MCF 10A (cell line): ENCODE results near the gene EME1. TPM values are rescaled to one million over a fixed set of nuclear protein-coding genes. Genes with fewer than 3 reads are reported as not detected.

Experiments used
- BruUV-seq: library from RNA; stranded (reverse); fragments of 400-500 nt; replicated peaks from 2 replicates; lab custom pipeline; 2021; lab: Mats Ljungman, UMichigan
- CTCF ChIA-PET: fragments of 300-600 bp; sonication (Branson Sonifier 250); formaldehyde crosslinking; extraction: SDS; loops from one replicate; lab custom pipeline; 2021; ENCODE audit warnings: antibody characterized with exemption, inconsistent platforms; lab: Yijun Ruan, JAX
- POLR2A ChIA-PET: fragments of 300-600, 350-650 bp; sonication (Branson Sonifier 250); formaldehyde crosslinking; extraction: SDS; loops from one replicate; lab custom pipeline; 2020; ENCODE audit warnings: antibody characterized with exemption, inconsistent platforms; lab: Yijun Ruan, JAX
- DNase-seq: peaks from one replicate; pipeline ENCODE4 v3.0.0-alpha.2; 2018; ENCODE audit not compliant: unreplicated experiment
- H3K27ac Mint-ChIP-seq: one replicate; pipeline ENCODE4 v1.8.0; 2022; ENCODE audit warnings: mild to moderate bottlenecking, low read depth, mixed read lengths; ENCODE audit not compliant: unreplicated experiment
- H3K27me3 Mint-ChIP-seq: one replicate; pipeline ENCODE4 v1.8.0; 2022; ENCODE audit warnings: mixed read lengths; ENCODE audit not compliant: insufficient read depth, unreplicated experiment
- H3K36me3 Mint-ChIP-seq: one replicate; pipeline ENCODE4 v1.8.0; 2022; ENCODE audit warnings: mild to moderate bottlenecking, moderate library complexity, mixed read lengths; ENCODE audit not compliant: insufficient read depth, unreplicated experiment
- H3K4me1 Mint-ChIP-seq: one replicate; pipeline ENCODE4 v1.8.0; 2022; ENCODE audit warnings: mixed read lengths; ENCODE audit not compliant: insufficient read depth, unreplicated experiment
- H3K4me3 Mint-ChIP-seq: one replicate; pipeline ENCODE4 v1.8.0; 2022; ENCODE audit warnings: mild to moderate bottlenecking, moderate library complexity, mixed read lengths; ENCODE audit not compliant: unreplicated experiment
- H3K9me3 Mint-ChIP-seq: one replicate; pipeline ENCODE4 v1.8.0; 2022; ENCODE audit warnings: mixed read lengths; ENCODE audit not compliant: unreplicated experiment
- CTCF ChIP-seq: fragments of 200-600 bp; IDR thresholded peaks from one replicate; pipeline ENCODE4 v1.8.0; 2022; ENCODE audit warnings: antibody characterized with exemption, mild to moderate bottlenecking; ENCODE audit not compliant: unreplicated experiment
- intact Hi-C: fragments of 100-400 bp; cut with micrococcal nuclease; formaldehyde crosslinking; loops from 2 replicates; pipeline ENCODE4 v1.14.1; 2022
- total RNA-seq: library from RNA; stranded (reverse); gene quantifications from 2 replicates; pipeline ENCODE4 v1.2.3, GENCODE V29; 2022

EME1 gene
- total RNA-seq, 1 experiment from 2014 or later, result 6.0 TPM

GRCh38 chr17:50362661-50363060 lies 10.4 kb upstream of the EME1 start:
- intact Hi-C loops, result no loop called here
- TF ChIP-seq CTCF, result no peak
- ChIA-PET CTCF (interaction anchor here (0.5 to 5.2 kb wide), 35 partner anchors 8 to 785 kb away, joined by 3 to 46 read pairs (median 4); partner anchors contain the start of genes ACSF2, LRRC59, RSAD1 and XYLT2), POLR2A (interaction anchor here (0.8 to 3.7 kb wide), 9 partner anchors 9 to 117 kb away, joined by 3 to 30 read pairs (median 7); partner anchors contain the start of genes EME1, LRRC59 and MRPL27)
- no peaks in the 10 kb centered on the region for H3K27me3 Mint-ChIP-seq
- H3K4me3 Mint-ChIP-seq, result no peak overlapping the region
- no TSS peak for BruUV-seq
- no peaks in the 10 kb centered on the region for H3K9me3 Mint-ChIP-seq
- peaks cover 7% of the 10 kb centered on the region for H3K4me1 Mint-ChIP-seq
- H3K27ac Mint-ChIP-seq, result no peak overlapping the region
- DNase-seq, result no peak
- H3K36me3 Mint-ChIP-seq, result peaks cover 31% of the 10 kb centered on the region

GRCh38 chr17:50363217-50364060 lies 9.6 kb upstream of the EME1 start:
- Mint-ChIP-seq H3K27ac (no peak overlapping the region), H3K4me1 (peaks cover 7% of the 10 kb centered on the region), H3K27me3 (no peaks in the 10 kb centered on the region), H3K36me3 (peaks cover 31% of the 10 kb centered on the region), H3K4me3 (no peak overlapping the region), H3K9me3 (no peaks in the 10 kb centered on the region)
- no TSS peak for BruUV-seq
- ChIA-PET CTCF (interaction anchor here (0.6 to 5.2 kb wide), 14 partner anchors 8 to 272 kb away, joined by 3 to 46 read pairs (median 8); partner anchors contain the start of genes ACSF2, LRRC59, RSAD1 and XYLT2), POLR2A (interaction anchor here (0.6 to 3.7 kb wide), 6 partner anchors 8 to 116 kb away, joined by 3 to 30 read pairs (median 13); partner anchors contain the start of genes EME1, LRRC59 and MRPL27)
- DNase-seq, result no peak
- TF ChIP-seq CTCF, result no peak
- intact Hi-C loops, result no loop called here

- peaks cover 7% of the 10 kb centered on the region for H3K4me1 Mint-ChIP-seq
- no TSS peak for BruUV-seq
- no peak for DNase-seq
- H3K4me3 Mint-ChIP-seq, result no peak overlapping the region
- POLR2A ChIA-PET, result interaction anchor here (3.4 to 3.5 kb wide), 2 partner anchors 8 to 115 kb away, joined by 19 to 30 read pairs; partner anchors contain the start of genes EME1 and MRPL27
- peaks cover 34% of the 10 kb centered on the region for H3K36me3 Mint-ChIP-seq
- H3K27me3 Mint-ChIP-seq, result no peaks in the 10 kb centered on the region
- H3K9me3 Mint-ChIP-seq, result no peaks in the 10 kb centered on the region
- intact Hi-C loops, result no loop called here
- no peak for TF ChIP-seq CTCF
- H3K27ac Mint-ChIP-seq, result no peak overlapping the region
- CTCF ChIA-PET, result interaction anchor here (3.6 to 5.2 kb wide), 2 partner anchors 33 to 115 kb away, joined by 38 to 46 read pairs; partner anchors contain the start of genes LRRC59 and RSAD1
These were observed 9.0 kb upstream of the EME1 start for GRCh38 chr17:50364061-50364458.

- peaks cover 35% of the 10 kb centered on the region for H3K36me3 Mint-ChIP-seq
- no TSS peak for BruUV-seq
- H3K27ac Mint-ChIP-seq, result peak overlapping the region; percentile 64
- POLR2A ChIA-PET, result interaction anchor here (0.6 to 3.4 kb wide), 3 partner anchors 83 to 227 kb away, joined by 3 to 19 read pairs (median 3); no protein-coding TSS in a partner anchor
- no peak for DNase-seq
- H3K4me3 Mint-ChIP-seq, result no peak overlapping the region
- CTCF ChIA-PET, result interaction anchor here (0.7 to 1.5 kb wide), 3 partner anchors 17 to 136 kb away, joined by 3 to 11 read pairs (median 5); partner anchors contain the start of gene LRRC59
- no peaks in the 10 kb centered on the region for H3K9me3 Mint-ChIP-seq
- TF ChIP-seq CTCF, result no peak
- H3K4me1 Mint-ChIP-seq, result peaks cover 7% of the 10 kb centered on the region
- H3K27me3 Mint-ChIP-seq, result no peaks in the 10 kb centered on the region
- intact Hi-C loops, result no loop called here
These were observed 8.3 kb upstream of the EME1 start for GRCh38 chr17:50364715-50365114.
